ENCODE data around the gene CTRB1. TPM values are rescaled to one million over a fixed set of nuclear protein-coding genes. Genes with fewer than 3 reads are reported as not detected.

CTRB1 gene
- total and polyA plus RNA-seq, 2 of the 8 experiments (the other 6 are each of a cell fraction or from before 2014, with no cell fraction given) = not detected

DNA sequence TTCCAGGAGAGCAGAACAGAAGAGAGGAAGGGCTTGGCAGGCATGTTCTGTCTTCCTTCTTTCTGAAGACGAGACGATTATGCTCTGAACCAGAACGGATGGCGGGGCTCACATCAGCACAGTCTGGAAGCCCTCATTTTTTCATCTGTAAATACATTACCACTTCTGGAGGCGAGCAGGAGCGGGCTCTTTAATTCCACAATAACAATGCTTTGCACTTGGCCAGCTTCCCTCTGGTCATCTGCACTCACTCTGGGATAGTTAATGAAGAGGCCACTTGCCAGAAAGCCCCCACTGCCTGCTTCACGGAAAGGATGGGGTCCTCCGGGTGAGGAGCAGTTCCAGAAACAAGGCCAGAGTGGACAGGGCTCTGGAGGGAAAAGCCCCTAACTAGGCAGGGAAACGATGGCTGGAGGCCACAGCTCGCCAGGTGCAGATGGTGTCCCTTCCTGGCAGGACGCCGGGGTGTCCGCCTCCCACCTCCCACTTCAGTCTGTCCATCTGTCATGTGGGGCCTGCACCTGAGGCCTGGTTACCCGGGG, 45.7 kb downstream of the CTRB1 start:
- Histone ChIP-seq H2BK5ac (ENCODE audit: low read depth, low read length) (peak overlapping the region; percentile 30; the same call in 1 of the 2 replicates), H3K23ac (ENCODE audit: insufficient read length) (no peak overlapping the region), H3K4me1 (replicated peaks in 1 of 4; ENCODE audit: control insufficient read depth in 3 of 4, insufficient read depth in 4 of 4, low read length in 3 of 4) (peaks cover 0 to 31% (median 25%) of the 10 kb centered on the region in 4 experiments; a peak in 6 of 7 replicates), H4K5ac (ENCODE audit: insufficient read length, low read depth, low read length) (no peak overlapping the region), H2AK5ac (ENCODE audit: low read depth, low read length) (no peak overlapping the region), H3K79me2 (ENCODE audit: control insufficient read depth in 1 of 2, insufficient read depth in 2 of 2, low read length in 2 of 2) (peaks cover 0 to 58% of the 10 kb centered on the region in 2 experiments; a peak in 2 of 4 replicates), H3K4me3 (ENCODE audit: extremely low read depth in 1 of 4, insufficient read depth in 2 of 4, low read depth in 3 of 4, low read length in 4 of 4) (peak overlapping the region; percentile 76 to 99 (median 83)), H4K91ac (replicated peaks; ENCODE audit: insufficient read length, low read length) (no peak overlapping the region), H3K36me3 (ENCODE audit: control insufficient read depth in 2 of 4, insufficient read depth in 4 of 4, low read length in 3 of 4) (no peaks in the 10 kb centered on the region), H3K27me3 (replicated peaks in 1 of 4; ENCODE audit: control insufficient read depth in 3 of 4, extremely low read depth in 1 of 4, insufficient read depth in 3 of 4, low read length in 3 of 4) (no peaks in the 10 kb centered on the region), H3K4me2 (ENCODE audit: insufficient read depth in 1 of 2, low read depth in 2 of 2, low read length in 2 of 2) (peak overlapping the region; percentile 79 to 92), H2BK20ac (ENCODE audit: low read length) (no peak overlapping the region), H3K79me1 (ENCODE audit: low read depth, low read length) (peaks cover 26% of the 10 kb centered on the region), H3K9ac (replicated peaks in 1 of 4; ENCODE audit: extremely low read depth in 1 of 4, low read depth in 3 of 4, low read length in 3 of 4) (peak overlapping the region in 2 of 4 experiments; percentile 44 to 68; a peak in 4 of 7 replicates), H3K56ac (replicated peaks; ENCODE audit: insufficient read length, low read depth, low read length) (no peak overlapping the region), H3K14ac (ENCODE audit: insufficient read length) (no peak overlapping the region), H3K9me3 (ENCODE audit: insufficient read depth in 2 of 2, low read depth in 1 of 2, low read length in 1 of 2) (no peaks in the 10 kb centered on the region), H3K18ac (ENCODE audit: extremely low read depth, low read length) (no peak overlapping the region; the same call in 1 of the 2 replicates), H3K27ac (ENCODE audit: low read depth, low read length) (no peak overlapping the region), H3K23me2 (ENCODE audit: low read depth, low read length) (peaks cover 11% of the 10 kb centered on the region; the same call in 1 of the 2 replicates), H2BK12ac (ENCODE audit: low read depth, low read length) (peak overlapping the region; percentile 43; the same call in 1 of the 2 replicates), H2AFZ (ENCODE audit: low read length) (no peak overlapping the region), H2BK15ac (ENCODE audit: low read length) (no peak overlapping the region), H4K20me1 (replicated peaks in 1 of 2; ENCODE audit: control insufficient read depth in 1 of 2, insufficient read depth in 2 of 2, low read length in 2 of 2) (peaks cover 15 to 26% of the 10 kb centered on the region in 2 experiments), H4K8ac (ENCODE audit: extremely low read depth, insufficient read depth, low read length) (no peak overlapping the region), H2BK120ac (replicated peaks; ENCODE audit: low read depth, low read length) (no peak overlapping the region), H3K4ac (replicated peaks; ENCODE audit: insufficient read length, low read depth, low read length) (no peak overlapping the region)
- FAIRE-seq = no peak
- 81% methylated on average over 14 of the region's 14 CpGs; no CpG with 5 or more reads in 1 of the 2 experiments for WGBS, 2 experiments (ENCODE audit: extremely low coverage in 1 of 2, insufficient coverage in 1 of 2, insufficient read length in 1 of 2, insufficient replicate concordance in 2 of 2, low coverage in 1 of 2, low lambda C conversion rate in 2 of 2, missing lambda C conversion rate in 1 of 2)
- POLR2A ChIA-PET (ENCODE audit: partially characterized antibody) = interaction anchor here (1.5 to 9.2 kb wide), 2 partner anchors 11 to 31 kb away, joined by 4 to 158 read pairs; partner anchors contain the start of gene BCAR1
- TF ChIP-seq EP300 (IDR thresholded peaks at IDR 0.05; ENCODE audit: borderline replicate concordance in 1 of 2, low read depth in 2 of 2, low read length in 2 of 2) = no peak
- no peak for DNase-seq (ENCODE audit: low read depth in 1 of 2, low spot score in 2 of 2)
- CTCF ChIA-PET (ENCODE audit: partially characterized antibody) = interaction anchor here (1.2 kb wide), 2 partner anchors 14 to 31 kb away, joined by 3 to 4 read pairs; no protein-coding TSS in a partner anchor
